A549 (cell line): ENCODE results near the gene PRKCD. TPM values are rescaled to one million over a fixed set of nuclear protein-coding genes. Genes with fewer than 3 reads are reported as not detected.

ENCODE experiments used
- ATAC-seq, 2 experiments: fragments of 200-7000 bp in 1 of 2; fragments of >200 bp in 1 of 2; cut with Nextera tagmentation in 1 of 2; cut with Tn5 transposase in 1 of 2; 3 replicates each; pipeline versions ENCODE4 v1.8.0 to v1.9.1; 2018 to 2020; ENCODE audit warnings: mild to moderate bottlenecking in 1 of 2, moderate library complexity in 1 of 2
- CTCF ChIA-PET: fragments of 300-600 bp; sonication (Branson Sonifier 250); formaldehyde crosslinking; extraction: SDS; loops from one replicate; lab custom pipeline; 2021; ENCODE audit warnings: antibody characterized with exemption, inconsistent platforms; lab: Yijun Ruan, JAX
- POLR2A ChIA-PET: fragments of 350-600 bp; formaldehyde crosslinking; extraction: SDS; loops from one replicate; lab custom pipeline; 2021; ENCODE audit warnings: antibody characterized with exemption, inconsistent platforms; lab: Yijun Ruan, JAX
- DNase-seq, 2 experiments: peaks; one replicate each; pipeline versions ENCODE4 v3.0.0 to v3.0.0-alpha.2; 2011 to 2016; ENCODE audit warnings: low read depth in 1 of 2, low spot score in 1 of 2
- FAIRE-seq: peaks from 2 replicates; lab custom pipeline; 2011; peaks lifted over from hg19 to GRCh38; lab: Jason Lieb, UNC
- H3K27ac ChIP-seq, 2 experiments: fragments of >200 bp; sonication (Bioruptor Twin); formaldehyde crosslinking; 3 replicates each; pipeline ENCODE4 v1.5.1; 2016 to 2017
- H3K4me1 ChIP-seq: fragments of >200 bp; sonication (Bioruptor Twin); formaldehyde crosslinking; 3 replicates; pipeline ENCODE4 v1.6.1; 2016
- H3K4me2 ChIP-seq: fragments of >200 bp; sonication (Bioruptor Twin); formaldehyde crosslinking; 3 replicates; pipeline ENCODE4 v1.6.1; 2016
- H3K4me3 ChIP-seq: fragments of >200 bp; sonication (Bioruptor Twin); formaldehyde crosslinking; 3 replicates; pipeline ENCODE4 v1.5.1; 2016
- H3K9me3 ChIP-seq: fragments of >200 bp; sonication (Bioruptor Twin); formaldehyde crosslinking; 3 replicates; pipeline ENCODE4 v1.6.1; 2016
- ATOH8 ChIP-seq: fragments of 250-450 bp; sonication (Bioruptor Pico); IDR thresholded peaks from 2 replicates; pipeline ENCODE4 v1.5.0; 2020; ENCODE audit warnings: low read depth, mild to moderate bottlenecking, moderate library complexity
- BHLHE40 ChIP-seq: IDR thresholded peaks from 2 replicates; pipeline ENCODE4 v1.6.1; 2012; ENCODE audit warnings: low read depth, low read length, inconsistent platforms
- CEBPB ChIP-seq, 2 experiments: fragments of >200 bp in 1 of 2; sonication (Bioruptor Twin) in 1 of 2; formaldehyde crosslinking in 1 of 2; IDR thresholded peaks; 2 replicates each; pipeline ENCODE4 v1.6.1; 2012 to 2016
- CHD2 ChIP-seq: fragments of 150-350 bp; IDR thresholded peaks from 2 replicates; pipeline ENCODE4 v1.6.1; 2014; ENCODE audit warnings: low read length; ENCODE audit not compliant: partially characterized antibody
- CHD4 ChIP-seq: fragments of 200-600 bp; sonication (generic); IDR thresholded peaks from 2 replicates; pipeline ENCODE4 v1.6.1; 2016; ENCODE audit warnings: antibody characterized with exemption, mild to moderate bottlenecking, borderline replicate concordance
- E2F6 ChIP-seq: IDR thresholded peaks from 2 replicates; pipeline ENCODE4 v1.6.1; 2012; ENCODE audit warnings: low read depth, borderline replicate concordance
- EHF ChIP-seq: fragments of 250-450 bp; sonication (Bioruptor Pico); IDR thresholded peaks from 2 replicates; pipeline ENCODE4 v1.5.0; 2020; ENCODE audit warnings: mild to moderate bottlenecking
- ESRRA ChIP-seq: fragments of 150-350 bp; IDR thresholded peaks from 2 replicates; pipeline ENCODE4 v1.6.1; 2014; ENCODE audit warnings: mild to moderate bottlenecking, low read length, borderline replicate concordance
- GATA3 ChIP-seq: IDR thresholded peaks from 2 replicates; pipeline ENCODE4 v1.6.1; 2012; ENCODE audit warnings: borderline replicate concordance
- HDAC2 ChIP-seq: fragments of 200-600 bp; sonication (generic); IDR thresholded peaks from 2 replicates; pipeline ENCODE4 v1.6.1; 2016
- HEYL ChIP-seq: fragments of 250-450 bp; sonication (Bioruptor Pico); IDR thresholded peaks from 2 replicates; pipeline ENCODE4 v1.8.0; 2021; ENCODE audit warnings: mild to moderate bottlenecking, moderate library complexity
- HOXA7 ChIP-seq: fragments of 250-450 bp; sonication (Bioruptor Pico); IDR thresholded peaks from 2 replicates; pipeline ENCODE4 v1.5.0; 2020; ENCODE audit warnings: mild to moderate bottlenecking, moderate library complexity
- JUN ChIP-seq, 2 experiments: fragments of >200 bp; sonication (Bioruptor Twin); formaldehyde crosslinking; IDR thresholded peaks; 2 replicates in 1 of 2; 3 replicates in 1 of 2; pipeline ENCODE4 v1.6.1; 2016 to 2017
- MAFK ChIP-seq: fragments of 450-650 bp; IDR thresholded peaks from 2 replicates; pipeline ENCODE4 v1.6.1; 2014; ENCODE audit not compliant: partially characterized antibody
- MAZ ChIP-seq: fragments of 150-350 bp; IDR thresholded peaks from 2 replicates; pipeline ENCODE4 v1.6.1; 2014; ENCODE audit warnings: antibody characterized with exemption, low read depth, low read length, borderline replicate concordance
- NFE2L2 ChIP-seq: fragments of 150-350 bp; conservative IDR thresholded peaks from 2 replicates; pipeline ENCODE4 v1.6.1; 2014; ENCODE audit warnings: low read length
- RARB ChIP-seq: fragments of 250-450 bp; sonication (Bioruptor Pico); IDR thresholded peaks from 2 replicates; pipeline ENCODE4 v1.8.0; 2021; ENCODE audit warnings: mild to moderate bottlenecking, moderate library complexity
- SREBF2 ChIP-seq: fragments of 450-650 bp; IDR thresholded peaks from 2 replicates; pipeline ENCODE4 v1.6.1; 2014; ENCODE audit warnings: mild to moderate bottlenecking, moderate library complexity
- TFCP2L1 ChIP-seq: fragments of 250-450 bp; sonication (Bioruptor Pico); IDR thresholded peaks from 2 replicates; pipeline ENCODE4 v1.5.0; 2021; ENCODE audit warnings: mild to moderate bottlenecking
- TP53 ChIP-seq: fragments of 250-450 bp; sonication (Bioruptor Pico); IDR thresholded peaks from 2 replicates; pipeline ENCODE4 v1.5.0; 2021; ENCODE audit warnings: mild to moderate bottlenecking, moderate library complexity
- ZC3H11A ChIP-seq: fragments of 450-650 bp; IDR thresholded peaks from 2 replicates; pipeline ENCODE4 v1.6.1; 2014; ENCODE audit warnings: antibody characterized with exemption, mild to moderate bottlenecking
- ZFP36 ChIP-seq: fragments of 450-650 bp; IDR thresholded peaks from 2 replicates; pipeline ENCODE4 v1.6.1; 2014; ENCODE audit warnings: borderline replicate concordance; ENCODE audit not compliant: partially characterized antibody
- ZNF302 ChIP-seq: fragments of 250-450 bp; sonication (Bioruptor Pico); IDR thresholded peaks from 2 replicates; pipeline ENCODE4 v1.9.0; 2021; ENCODE audit warnings: inconsistent platforms, mild to moderate bottlenecking, moderate library complexity
- ZSCAN20 ChIP-seq: fragments of 250-450 bp; sonication (Bioruptor Pico); IDR thresholded peaks from 2 replicates; pipeline ENCODE4 v1.8.0; 2022; ENCODE audit warnings: mild to moderate bottlenecking, moderate library complexity
- WGBS: methylation state at CpG from one replicate; pipeline ENCODE4 v1.1.6; 2017; ENCODE audit errors: missing lambda C conversion rate; 5-methylcytosine and 5-hydroxymethylcytosine counted together
- polyA plus RNA-seq, 4 experiments: library from polyadenylated mRNA; depleted of rRNA in 3 of 4; stranded (reverse); fragments of >200 nt; fragmentation: RNase III in 1 of 4; extraction: RNeasy Plus Mini Kit Qiagen cat#74134 plus additional on column Dnase treatment in 1 of 4; gene quantifications; 2 replicates in 3 of 4; 3 replicates in 1 of 4; pipeline ENCODE4 v1.2.3, GENCODE V29; 2011 to 2017
- TF ChIP-seq, protein P1 (sequence below): fragments of 250-450 bp; sonication (Bioruptor Pico); IDR thresholded peaks from 2 replicates; pipeline ENCODE4 v1.5.0; 2021; ENCODE audit warnings: mild to moderate bottlenecking, moderate library complexity, borderline replicate concordance
- TF ChIP-seq, protein P2 (sequence below): fragments of >200 bp; sonication (Bioruptor Twin); formaldehyde crosslinking; IDR thresholded peaks from 3 replicates; pipeline ENCODE4 v1.6.1; 2016
- TF ChIP-seq, protein P3 (sequence below): fragments of 450-650 bp; IDR thresholded peaks from 2 replicates; pipeline ENCODE4 v1.6.1; 2014; ENCODE audit warnings: antibody characterized with exemption

The PRKCD gene
- polyA plus RNA-seq, 2 of the 4 experiments (the other 2 are of a cell fraction), result 10.1 to 18.3 TPM

- Histone ChIP-seq H3K9me3 (no peaks in the 10 kb centered on the region), H3K4me2 (no peak overlapping the region), H3K4me1 (no peaks in the 10 kb centered on the region), H3K27ac (no peak overlapping the region), H3K4me3 (no peak overlapping the region)
- no peak for DNase-seq
- 81% methylated on average over 6 of the region's 9 CpGs for WGBS
- peak in 1 of 2 experiments; percentile 16; a peak in 1 of 6 replicates for ATAC-seq
- FAIRE-seq, result no peak
- ChIA-PET CTCF (interaction anchor here (0.7 to 1.8 kb wide), 4 partner anchors 12 to 41 kb away, joined by 3 to 8 read pairs (median 4); no protein-coding TSS in a partner anchor), POLR2A (interaction anchor here (0.5 kb wide), 1 partner anchor 17 kb away, joined by 3 read pairs; no protein-coding TSS in a partner anchor)
- TF ChIP-seq ZFP36 (no peak), NFE2L2 (no peak), ZSCAN20 (CRISPR knock-in tag) (no peak), SREBF2 (no peak), HDAC2 (no peak), ZC3H11A (no peak), TP53 (CRISPR knock-in tag) (no peak), GATA3 (no peak), TFCP2L1 (CRISPR knock-in tag) (no peak), HEYL (CRISPR knock-in tag) (no peak), BHLHE40 (no peak), CHD4 (no peak), MAZ (no peak), HOXA7 (CRISPR knock-in tag) (no peak), E2F6 (no peak), CEBPB (IDR thresholded peaks at IDR 0.05) (no peak)
- TF ChIP-seq, protein P1, sequence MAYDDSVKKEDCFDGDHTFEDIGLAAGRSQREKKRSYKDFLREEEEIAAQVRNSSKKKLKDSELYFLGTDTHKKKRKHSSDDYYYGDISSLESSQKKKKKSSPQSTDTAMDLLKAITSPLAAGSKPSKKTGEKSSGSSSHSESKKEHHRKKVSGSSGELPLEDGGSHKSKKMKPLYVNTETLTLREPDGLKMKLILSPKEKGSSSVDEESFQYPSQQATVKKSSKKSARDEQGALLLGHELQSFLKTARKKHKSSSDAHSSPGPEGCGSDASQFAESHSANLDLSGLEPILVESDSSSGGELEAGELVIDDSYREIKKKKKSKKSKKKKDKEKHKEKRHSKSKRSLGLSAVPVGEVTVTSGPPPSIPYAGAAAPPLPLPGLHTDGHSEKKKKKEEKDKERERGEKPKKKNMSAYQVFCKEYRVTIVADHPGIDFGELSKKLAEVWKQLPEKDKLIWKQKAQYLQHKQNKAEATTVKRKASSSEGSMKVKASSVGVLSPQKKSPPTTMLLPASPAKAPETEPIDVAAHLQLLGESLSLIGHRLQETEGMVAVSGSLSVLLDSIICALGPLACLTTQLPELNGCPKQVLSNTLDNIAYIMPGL, result no peak
- TF ChIP-seq, protein P2, sequence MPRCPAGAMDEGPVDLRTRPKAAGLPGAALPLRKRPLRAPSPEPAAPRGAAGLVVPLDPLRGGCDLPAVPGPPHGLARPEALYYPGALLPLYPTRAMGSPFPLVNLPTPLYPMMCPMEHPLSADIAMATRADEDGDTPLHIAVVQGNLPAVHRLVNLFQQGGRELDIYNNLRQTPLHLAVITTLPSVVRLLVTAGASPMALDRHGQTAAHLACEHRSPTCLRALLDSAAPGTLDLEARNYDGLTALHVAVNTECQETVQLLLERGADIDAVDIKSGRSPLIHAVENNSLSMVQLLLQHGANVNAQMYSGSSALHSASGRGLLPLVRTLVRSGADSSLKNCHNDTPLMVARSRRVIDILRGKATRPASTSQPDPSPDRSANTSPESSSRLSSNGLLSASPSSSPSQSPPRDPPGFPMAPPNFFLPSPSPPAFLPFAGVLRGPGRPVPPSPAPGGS, result no peak
Observed at GRCh38 chr3:53175613-53176540, 14.9 kb downstream of the PRKCD start.

DNA sequence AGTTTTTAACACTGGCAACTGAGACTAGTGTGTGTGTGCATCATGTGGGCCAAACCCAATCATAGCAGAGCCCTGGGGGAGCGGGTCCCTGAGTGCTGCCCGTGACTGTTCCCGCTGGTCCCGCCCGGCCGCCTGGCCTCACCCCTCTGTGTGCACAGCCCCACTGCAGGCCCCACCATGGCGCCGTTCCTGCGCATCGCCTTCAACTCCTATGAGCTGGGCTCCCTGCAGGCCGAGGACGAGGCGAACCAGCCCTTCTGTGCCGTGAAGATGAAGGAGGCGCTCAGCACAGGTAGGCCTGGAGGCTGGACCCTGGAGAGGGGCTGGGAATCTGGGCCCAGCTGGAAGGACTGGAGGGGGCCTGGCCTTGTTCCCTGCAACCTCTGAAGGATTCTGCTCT is 17.2 kb downstream of the PRKCD start:
- ChIA-PET CTCF (interaction anchor here (1.5 to 2.0 kb wide), 2 partner anchors 18 to 64 kb away, joined by 5 to 7 read pairs; no protein-coding TSS in a partner anchor), POLR2A (no interaction called here)
- no peak overlapping the region for H3K4me3 ChIP-seq
- no peak for FAIRE-seq
- ATAC-seq, result no peak
- no peaks in the 10 kb centered on the region for H3K4me1 ChIP-seq
- TF ChIP-seq ZNF302 (CRISPR knock-in tag), result no peak
- no peak for TF ChIP-seq MAZ
- no peak for TF ChIP-seq RARB (CRISPR knock-in tag)
- TF ChIP-seq EHF, result no peak
- no peak for TF ChIP-seq JUN (IDR thresholded peaks at IDR 0.05)
- TF ChIP-seq, protein P3, sequence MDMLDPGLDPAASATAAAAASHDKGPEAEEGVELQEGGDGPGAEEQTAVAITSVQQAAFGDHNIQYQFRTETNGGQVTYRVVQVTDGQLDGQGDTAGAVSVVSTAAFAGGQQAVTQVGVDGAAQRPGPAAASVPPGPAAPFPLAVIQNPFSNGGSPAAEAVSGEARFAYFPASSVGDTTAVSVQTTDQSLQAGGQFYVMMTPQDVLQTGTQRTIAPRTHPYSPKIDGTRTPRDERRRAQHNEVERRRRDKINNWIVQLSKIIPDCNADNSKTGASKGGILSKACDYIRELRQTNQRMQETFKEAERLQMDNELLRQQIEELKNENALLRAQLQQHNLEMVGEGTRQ, result no peak
- TF ChIP-seq ESRRA, result no peak
- TF ChIP-seq MAFK, result no peak
- TF ChIP-seq CHD2, result no peak
- TF ChIP-seq ZSCAN20 (CRISPR knock-in tag), result no peak
- no peak for TF ChIP-seq NFE2L2
- no peak for TF ChIP-seq ATOH8 (CRISPR knock-in tag)
- no peak for TF ChIP-seq HEYL (CRISPR knock-in tag)
- H3K4me2 ChIP-seq, result no peak overlapping the region
- WGBS, result 97% methylated on average over 5 of the region's 15 CpGs
- no peak for DNase-seq
- no peaks in the 10 kb centered on the region for H3K9me3 ChIP-seq
- no peak overlapping the region for H3K27ac ChIP-seq
